K562 (cell line): Measurements from ENCODE around the gene PTK7. TPM values are rescaled to one million over a fixed set of nuclear protein-coding genes. Genes with fewer than 3 reads are reported as not detected.

Experiments used
- ATAC-seq: fragments of 200-7000 bp; cut with Tn5 transposase; 3 replicates; pipeline ENCODE4 v1.9.1; 2020; ENCODE audit warnings: moderate library complexity
- BruUV-seq: library from RNA; stranded (reverse); fragments of 400-500 nt; replicated peaks from 2 replicates; lab custom pipeline; 2021; lab: Mats Ljungman, UMichigan
- CTCF ChIA-PET: fragments of 300-600 bp; formaldehyde crosslinking; extraction: SDS; loops from one replicate; lab custom pipeline; 2021; ENCODE audit warnings: low intra/inter-chr PET ratio; lab: Yijun Ruan, JAX
- POLR2A ChIA-PET: fragments of 300-600, 350-650 bp; sonication (Branson Sonifier 250); formaldehyde crosslinking; extraction: SDS; loops from one replicate; lab custom pipeline; 2021; ENCODE audit warnings: antibody characterized with exemption, inconsistent platforms; lab: Yijun Ruan, JAX
- DNase-seq, 4 experiments: peaks; one replicate each; pipeline versions ENCODE4 v3.0.0 to v3.0.0-alpha.2; 2011 to 2018; ENCODE audit warnings: low spot score in 3 of 4, mixed read lengths in 3 of 4; ENCODE audit errors: extremely low read depth in 1 of 4
- FAIRE-seq: peaks from 2 replicates; lab custom pipeline; 2011; peaks lifted over from hg19 to GRCh38; lab: Jason Lieb, UNC
- H2AFZ ChIP-seq: 2 replicates; pipeline ENCODE4 v1.6.0; 2011; ENCODE audit warnings: low read depth, low read length, control low read depth, inconsistent platforms
- H3K27ac ChIP-seq: fragments of 200-600 bp; 3 replicates; pipeline ENCODE4 v1.8.0; 2011; ENCODE audit warnings: low read depth, mild to moderate bottlenecking, control low read depth, inconsistent platforms, low read length, moderate library complexity, mixed read lengths; ENCODE audit errors: extremely low read depth
- H3K27me3 ChIP-seq, 2 experiments: fragments of 300-600 bp in 1 of 2; 2 replicates in 1 of 2; 3 replicates in 1 of 2; pipeline versions ENCODE4 v1.6.0 to v1.8.0; 2011; ENCODE audit warnings: inconsistent platforms in 2 of 2, low read length in 2 of 2, mild to moderate bottlenecking in 1 of 2, mixed read lengths in 1 of 2, moderate library complexity in 1 of 2; ENCODE audit not compliant: control insufficient read depth in 2 of 2, insufficient read depth in 2 of 2
- H3K36me3 ChIP-seq: fragments of 300-600 bp; 3 replicates; pipeline ENCODE4 v1.8.0; 2011; ENCODE audit warnings: mild to moderate bottlenecking, low read length, inconsistent platforms; ENCODE audit not compliant: control insufficient read depth, insufficient read depth
- H3K4me1 ChIP-seq, 2 experiments: fragments of 200-600 bp in 1 of 2; replicated peaks in 1 of 2; 2 replicates in 1 of 2; 3 replicates in 1 of 2; pipeline versions ENCODE4 v1.5.1 to v1.8.0; 2011; ENCODE audit warnings: inconsistent platforms in 2 of 2, low read length in 2 of 2, mild to moderate bottlenecking in 1 of 2, mixed read lengths in 1 of 2, moderate library complexity in 1 of 2; ENCODE audit not compliant: control insufficient read depth in 2 of 2, insufficient read depth in 2 of 2
- H3K4me2 ChIP-seq: 2 replicates; pipeline ENCODE4 v1.6.1; 2011; ENCODE audit warnings: low read length, control low read depth, inconsistent platforms, mixed read lengths; ENCODE audit not compliant: insufficient read depth
- H3K4me3 ChIP-seq: fragments of 200-600 bp; sonication (generic), shearing (Covaris generic); 2 replicates; pipeline ENCODE4 v1.5.1; 2016; ENCODE audit warnings: control low read depth, inconsistent platforms
- H3K79me2 ChIP-seq: fragments of 200-600 bp; 3 replicates; pipeline ENCODE4 v1.8.0; 2011; ENCODE audit warnings: low read length, inconsistent platforms; ENCODE audit not compliant: control insufficient read depth, insufficient read depth
- H3K9ac ChIP-seq, 2 experiments: 2 replicates each; pipeline versions ENCODE4 v1.6.0 to v1.6.1; 2011; ENCODE audit warnings: low read depth in 2 of 2, low read length in 2 of 2, control low read depth in 1 of 2, inconsistent platforms in 1 of 2, mild to moderate bottlenecking in 1 of 2, mixed read lengths in 1 of 2; ENCODE audit not compliant: insufficient read depth in 1 of 2
- H3K9me1 ChIP-seq: one replicate; pipeline ENCODE4 v1.6.0; 2011; ENCODE audit warnings: inconsistent platforms, mild to moderate bottlenecking, low read length, moderate library complexity; ENCODE audit not compliant: control insufficient read depth, insufficient read depth
- H3K9me3 ChIP-seq: replicated peaks from 2 replicates; pipeline ENCODE4 v1.5.1; 2011; ENCODE audit warnings: low read depth, low read length, inconsistent platforms; ENCODE audit not compliant: control insufficient read depth, insufficient read depth
- H4K20me1 ChIP-seq: replicated peaks from 2 replicates; pipeline ENCODE4 v1.6.1; 2011; ENCODE audit warnings: low read length, inconsistent platforms, mixed read lengths; ENCODE audit not compliant: control insufficient read depth, insufficient read depth
- CCNT2 ChIP-seq: IDR thresholded peaks from 2 replicates; pipeline ENCODE4 v1.6.1; 2011; ENCODE audit warnings: borderline replicate concordance, low read depth, mild to moderate bottlenecking, moderate library complexity, mixed read lengths, low read length; ENCODE audit not compliant: insufficient read length; ENCODE audit errors: extremely low read depth
- HNRNPL ChIP-seq: fragments of 200-400 bp; formaldehyde crosslinking; IDR thresholded peaks from 2 replicates; pipeline ENCODE4 v1.6.1; 2017; ENCODE audit warnings: low read depth, mild to moderate bottlenecking, low read length
- ZC3H4 ChIP-seq: sonication (generic); formaldehyde crosslinking; IDR thresholded peaks from 2 replicates; pipeline ENCODE4 v1.9.0; 2021; ENCODE audit warnings: missing genetic modification reagents, borderline replicate concordance
- ZNF518B ChIP-seq: fragments of 250-450 bp; sonication (Bioruptor Pico); IDR thresholded peaks from 2 replicates; pipeline ENCODE4 v1.5.0; 2021; ENCODE audit warnings: mild to moderate bottlenecking, moderate library complexity
- ZNF764 ChIP-seq: fragments of 250-450 bp; sonication (Bioruptor Pico); IDR thresholded peaks from 2 replicates; pipeline ENCODE4 v1.4.0; 2020; ENCODE audit warnings: low read depth, mild to moderate bottlenecking, moderate library complexity
- ZNF780A ChIP-seq: fragments of 250-450 bp; sonication (Bioruptor Pico); IDR thresholded peaks from 2 replicates; pipeline ENCODE4 v1.5.0; 2021; ENCODE audit warnings: mild to moderate bottlenecking
- WGBS: fragments of 100-300 bp; shearing (Covaris generic); methylation state at CpG from one replicate; pipeline ENCODE4 v1.1.6; 2016; ENCODE audit warnings: low coverage, mixed read lengths; ENCODE audit not compliant: insufficient coverage; ENCODE audit errors: missing lambda C conversion rate; 5-methylcytosine and 5-hydroxymethylcytosine counted together
- in situ Hi-C: fragments of 300-500 bp; cut with MboI; formaldehyde crosslinking; loops from 4 replicates; pipeline ENCODE4 v1.15.0; 2018; ENCODE audit warnings: inconsistent platforms, mixed read lengths
- intact Hi-C: fragments of 100-400 bp; cut with micrococcal nuclease; formaldehyde crosslinking; loops from 2 replicates; pipeline ENCODE4 v1.14.2; 2022
- polyA plus RNA-seq, 8 experiments: library from polyadenylated mRNA; depleted of rRNA in 4 of 8; stranded (reverse) in 5 of 8; unstranded in 3 of 8; fragments of >200 nt; fragmentation: Nextera tagmentation in 2 of 8; fragmentation: Illumina TruSeq in 1 of 8; extraction: Ambion mirVana in 2 of 8; extraction: Trizol in 1 of 8; gene quantifications; 2 replicates each; pipeline versions ENCODE4 v1.2.1 to v1.2.3, GENCODE V29; 2011 to 2014; ENCODE audit warnings: inconsistent platforms in 1 of 8, missing spikeins in 1 of 8
- total RNA-seq, 7 experiments: library from RNA; depleted of rRNA in 6 of 7; stranded (reverse); fragments of >200 nt in 6 of 7; fragmentation: Illumina TruSeq in 2 of 7; extraction: Trizol in 2 of 7; gene quantifications; 2 replicates each; pipeline versions ENCODE4 v1.2.1 to v1.2.3, GENCODE V29; 2011 to 2021; ENCODE audit warnings: low replicate concordance in 1 of 7

PTK7 gene
- total and polyA plus RNA-seq, 9 of the 15 experiments (the other 6 are each of a cell fraction or from before 2014, with no cell fraction given), result 0.20 to 6.8 (median 4.2) TPM

DNA sequence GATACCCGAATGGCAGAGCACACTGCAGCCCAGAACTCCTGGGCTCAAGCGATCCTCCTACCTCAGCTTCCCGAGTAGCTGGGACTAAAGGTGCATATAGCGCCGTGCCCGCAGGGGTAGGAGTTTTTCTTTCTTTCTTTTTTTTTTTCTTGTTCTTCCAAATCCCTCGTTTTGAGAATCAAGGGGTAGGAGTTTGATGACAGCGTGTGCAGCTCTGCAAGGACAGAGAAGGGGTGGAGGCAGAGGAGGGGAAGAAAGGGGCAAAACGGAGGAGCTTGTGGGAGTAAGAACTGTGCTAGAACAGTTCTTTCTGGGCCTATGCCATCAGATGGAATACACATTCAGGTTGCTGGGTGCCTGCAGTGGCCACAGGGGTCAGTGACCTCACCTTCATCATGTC lies 39.4 kb upstream of the PTK7 start:
- Histone ChIP-seq H3K79me2 (no peaks in the 10 kb centered on the region), H3K36me3 (peaks cover 75% of the 10 kb centered on the region), H3K27ac (no peak overlapping the region), H2AFZ (no peak overlapping the region), H4K20me1 (no peaks in the 10 kb centered on the region; the same call in 1 of the 2 replicates), H3K9me3 (no peaks in the 10 kb centered on the region), H3K4me3 (no peak overlapping the region), H3K27me3 (no peaks in the 10 kb centered on the region), H3K9me1 (peaks cover 6% of the 10 kb centered on the region), H3K4me1 (peaks cover 0 to 10% of the 10 kb centered on the region in 2 experiments; a peak in 3 of 5 replicates), H3K9ac (peak overlapping the region in 1 of 2 experiments; percentile 26; a peak in 1 of 4 replicates), H3K4me2 (no peak overlapping the region)
- WGBS, result 81% methylated on average over 7 of the region's 9 CpGs
- intact Hi-C loops (no loop called here), in situ Hi-C loops (no loop called here)
- POLR2A ChIA-PET, result interaction anchor here (0.6 to 5.7 kb wide), 9 partner anchors 10 to 145 kb away, joined by 3 to 22 read pairs (median 4); partner anchors contain the start of genes CUL9, KLHDC3 and RRP36
- FAIRE-seq (no peak), ATAC-seq (no peak), DNase-seq (no peak)
- BruUV-seq, result no TSS peak
- no peak for TF ChIP-seq HNRNPL
- TF ChIP-seq ZNF764, result no peak
- no peak for TF ChIP-seq ZNF518B (CRISPR knock-in tag)
- no peak for TF ChIP-seq ZC3H4 (CRISPR knock-in tag)
- no peak for TF ChIP-seq CCNT2
- TF ChIP-seq ZNF780A (CRISPR knock-in tag), result no peak
- CTCF ChIA-PET, result interaction anchor here (0.5 kb wide), 1 partner anchor 13 kb away, joined by 4 read pairs; no protein-coding TSS in a partner anchor
